Esophagus mucosa (tissue), 1 donor: ENCODE data around the gene MTHFR. TPM values are rescaled to one million over a fixed set of nuclear protein-coding genes. Genes with fewer than 3 reads are reported as not detected.

Source experiments
- ATAC-seq: fragments of 200-7000 bp; cut with Tn5 transposase; one replicate; pipeline ENCODE4 v1.9.1; 2020
- total RNA-seq: library from RNA; stranded (reverse); gene quantifications from one replicate; pipeline ENCODE4 v1.2.4, GENCODE V29; 2023
- donor health status: DM: yes; HTN: yes; CAD: no.

Gene MTHFR
- total RNA-seq, 1 donor from 2014 or later = 21.3 TPM

GRCh38 chr1:11780380-11781147, 25.2 kb downstream of the MTHFR start:
- ATAC-seq = no peak

GRCh38 chr1:11779715-11780379, 25.9 kb downstream of the MTHFR start:
- no peak for ATAC-seq

GRCh38 chr1:11778844-11779623, 26.7 kb downstream of the MTHFR start:
- ATAC-seq = no peak

DNA sequence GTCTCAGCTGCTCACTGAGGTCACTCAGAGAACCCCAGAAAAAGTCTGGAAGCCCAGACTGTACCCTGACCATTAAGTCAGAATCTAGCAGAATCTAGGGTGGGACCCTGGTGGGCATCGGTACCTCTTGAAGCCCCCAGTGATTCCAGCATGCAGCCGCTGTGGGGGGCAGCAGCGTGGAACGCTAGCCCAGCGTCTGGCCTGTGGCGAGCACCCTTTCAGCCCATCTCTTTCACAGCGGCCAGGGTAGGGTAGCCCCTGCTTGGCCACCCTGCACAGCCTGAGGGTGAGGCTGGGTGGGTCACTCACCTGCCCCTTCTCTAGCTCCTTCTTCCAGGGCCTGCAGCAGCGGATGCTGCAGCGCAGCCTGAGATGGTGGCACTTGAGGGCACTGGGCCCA, 27.4 kb downstream of the MTHFR start:
- ATAC-seq = no peak

- ATAC-seq = no peak
Observed at GRCh38 chr1:11777658-11778322, 28.0 kb downstream of the MTHFR start.

DNA sequence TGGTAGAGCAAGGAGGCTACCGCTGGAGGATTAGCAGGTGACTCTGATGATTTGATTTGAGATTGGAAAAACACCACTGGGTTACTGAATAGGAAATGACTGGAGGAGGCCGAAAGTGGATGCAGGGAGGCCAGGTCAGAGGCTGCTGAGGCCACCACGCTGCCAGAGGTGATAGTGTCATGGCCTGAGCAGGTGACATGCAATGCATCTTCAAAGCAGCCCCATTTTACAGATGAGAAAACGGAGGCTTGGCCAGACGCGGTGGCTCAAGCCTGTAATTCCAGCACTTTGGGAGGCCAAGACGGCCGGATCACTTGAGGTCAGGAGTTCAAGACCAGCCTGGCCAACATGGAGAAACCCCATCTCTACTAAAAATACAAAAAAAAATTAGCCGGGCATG, 31.0 kb downstream of the MTHFR start:
- ATAC-seq = no peak

GRCh38 chr1:11772458-11772857, 33.3 kb downstream of the MTHFR start:
- no peak for ATAC-seq

DNA sequence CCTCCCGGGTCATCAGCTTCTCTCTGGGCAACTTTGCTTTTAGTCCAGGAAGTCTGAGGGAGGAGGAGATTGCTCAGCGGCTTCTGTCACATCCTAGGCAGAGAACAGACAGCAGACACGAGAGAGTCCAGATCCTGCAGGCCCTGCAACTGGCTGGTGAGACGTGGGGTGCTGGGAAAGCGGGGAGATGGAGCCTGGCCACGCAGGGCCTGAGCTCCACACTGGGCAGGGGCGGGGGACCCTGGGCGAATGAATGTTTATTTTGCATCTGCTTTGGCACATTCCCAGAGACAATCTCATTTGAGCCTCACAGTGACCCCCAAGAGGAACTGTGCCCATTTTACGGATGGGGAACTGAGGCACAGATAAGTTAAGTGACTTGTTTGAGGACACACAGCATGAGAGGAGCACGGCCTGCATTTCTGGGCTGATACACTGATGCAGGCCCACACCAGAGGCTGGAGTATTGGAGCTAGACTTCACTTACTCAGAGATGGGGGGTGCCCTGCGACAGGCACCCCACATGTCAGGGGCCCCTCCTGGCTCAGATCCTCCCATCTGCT, 34.2 kb downstream of the MTHFR start:
- no peak for ATAC-seq

GRCh38 chr1:11770011-11770410, 35.8 kb downstream of the MTHFR start:
- no peak for ATAC-seq

GRCh38 chr1:11769274-11769673, 36.5 kb downstream of the MTHFR start:
- ATAC-seq = no peak

DNA sequence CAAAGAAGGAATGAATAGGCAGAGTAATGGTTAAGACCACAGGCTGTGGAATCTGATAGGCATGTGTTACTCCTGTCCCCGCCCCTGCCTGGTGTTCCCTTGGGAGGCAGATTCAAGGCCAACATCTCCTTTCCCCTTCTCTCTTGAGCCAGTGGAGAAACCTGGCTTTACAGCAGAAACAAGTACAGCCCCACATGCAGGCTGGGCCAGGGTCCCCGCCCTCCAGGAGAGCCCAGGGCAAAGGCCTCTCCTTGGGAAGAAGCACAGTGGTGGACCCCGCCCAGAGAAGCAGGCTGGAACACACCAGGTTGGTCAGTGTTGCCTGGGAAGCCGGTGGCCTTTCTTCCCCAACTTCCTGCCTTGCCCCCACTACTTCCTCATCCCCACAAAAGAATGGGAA, 36.9 kb downstream of the MTHFR start:
- ATAC-seq = no peak

DNA sequence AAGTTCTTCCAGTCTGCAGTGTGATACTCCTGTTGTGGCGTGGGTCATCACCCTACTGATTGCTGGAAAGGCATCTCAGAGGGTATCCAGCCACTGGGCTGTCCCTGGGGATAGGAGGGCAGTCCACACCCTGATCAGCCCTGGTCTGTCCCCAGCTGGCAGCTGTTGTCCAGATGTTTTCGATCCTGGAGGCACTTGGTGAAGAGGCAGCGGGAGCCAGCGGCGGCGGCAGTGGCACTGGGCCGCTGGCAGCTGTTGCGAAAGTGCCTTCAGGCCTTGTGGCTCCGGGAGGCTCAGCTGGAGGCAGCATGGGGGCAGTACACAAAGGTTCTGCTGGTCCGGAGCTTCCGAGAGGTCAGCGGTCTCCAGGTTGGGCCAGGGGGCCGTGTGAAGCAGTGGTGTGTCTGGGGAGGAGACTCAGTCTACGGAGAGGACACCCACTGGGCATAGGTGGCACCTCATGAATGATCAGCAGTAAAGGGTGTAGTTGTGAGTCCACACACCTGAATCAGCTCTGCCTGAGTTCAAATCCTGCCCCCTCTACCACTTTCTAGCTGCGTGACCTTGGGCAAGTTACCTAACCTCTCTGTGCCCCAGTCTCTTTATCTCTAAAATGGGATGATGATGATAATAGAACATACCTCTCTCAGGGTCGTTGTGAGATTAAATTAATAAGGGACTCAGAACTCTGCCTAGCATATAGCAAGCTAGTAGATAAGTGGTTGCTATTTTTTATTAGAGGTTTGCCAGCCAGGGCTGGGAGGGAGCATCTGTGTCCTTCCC, 37.7 kb downstream of the MTHFR start:
- ATAC-seq = no peak

GRCh38 chr1:11766429-11766776, 39.4 kb downstream of the MTHFR start:
- no peak for ATAC-seq

DNA sequence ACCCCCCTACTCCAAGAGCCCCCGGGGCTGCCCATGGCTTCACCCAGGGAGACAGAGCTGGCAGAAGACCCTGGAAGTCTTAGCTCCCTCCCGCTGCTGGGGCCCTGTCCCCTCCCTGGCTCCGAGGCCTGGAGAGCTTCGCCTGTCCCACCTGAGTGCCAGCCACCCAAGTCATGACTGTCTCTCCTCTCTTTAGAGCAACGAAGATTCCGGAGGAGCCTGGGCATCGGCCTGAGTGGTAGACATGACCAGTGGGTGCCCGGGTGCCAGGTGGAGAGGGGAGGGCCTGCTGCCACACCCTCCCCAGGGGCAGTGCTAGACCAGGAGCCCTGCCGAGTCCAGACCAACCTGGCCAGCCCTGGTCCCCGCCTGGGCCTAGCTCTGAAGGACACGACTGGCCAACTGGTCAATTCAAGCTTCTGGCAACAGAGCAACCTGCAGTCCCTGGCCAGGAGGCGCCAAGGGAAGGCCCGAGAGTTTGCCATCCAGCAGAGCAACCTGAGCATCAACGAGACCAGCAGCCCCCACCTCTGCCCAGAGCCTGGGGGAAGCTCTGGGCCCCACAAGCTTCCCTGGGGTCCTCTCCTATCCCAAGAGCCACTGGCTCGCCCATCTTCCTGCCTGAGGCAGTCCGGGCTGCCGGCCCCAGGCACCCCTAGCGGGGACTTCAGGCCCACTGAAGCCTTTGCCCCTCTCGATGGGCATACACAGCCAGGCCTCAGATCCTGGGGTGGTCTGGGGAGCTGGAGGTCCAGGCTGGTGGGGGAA, 39.9 kb downstream of the MTHFR start:
- peak; percentile 14 for ATAC-seq

DNA sequence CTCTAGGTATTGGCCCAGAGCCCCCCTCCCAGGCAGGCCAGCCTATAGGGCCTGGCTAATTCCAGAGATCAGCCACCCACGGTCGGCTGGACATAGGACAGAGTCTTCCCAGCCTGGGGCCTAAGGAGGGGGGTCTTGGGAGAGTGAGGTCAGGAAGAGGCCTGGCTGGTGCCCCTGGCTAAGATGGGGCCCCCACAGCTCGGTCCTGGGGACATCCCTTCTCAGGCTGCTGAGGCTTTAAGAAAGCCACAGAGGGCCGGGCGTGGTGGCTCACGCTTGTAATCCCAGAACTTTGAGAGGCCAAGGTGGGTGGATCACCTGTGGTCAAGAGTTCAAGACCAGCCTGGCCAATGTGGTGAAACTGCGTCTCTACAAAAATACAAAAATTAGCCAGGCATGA, 41.2 kb downstream of the MTHFR start:
- ATAC-seq = no peak

GRCh38 chr1:11764115-11764514, 41.6 kb downstream of the MTHFR start:
- ATAC-seq = no peak

DNA sequence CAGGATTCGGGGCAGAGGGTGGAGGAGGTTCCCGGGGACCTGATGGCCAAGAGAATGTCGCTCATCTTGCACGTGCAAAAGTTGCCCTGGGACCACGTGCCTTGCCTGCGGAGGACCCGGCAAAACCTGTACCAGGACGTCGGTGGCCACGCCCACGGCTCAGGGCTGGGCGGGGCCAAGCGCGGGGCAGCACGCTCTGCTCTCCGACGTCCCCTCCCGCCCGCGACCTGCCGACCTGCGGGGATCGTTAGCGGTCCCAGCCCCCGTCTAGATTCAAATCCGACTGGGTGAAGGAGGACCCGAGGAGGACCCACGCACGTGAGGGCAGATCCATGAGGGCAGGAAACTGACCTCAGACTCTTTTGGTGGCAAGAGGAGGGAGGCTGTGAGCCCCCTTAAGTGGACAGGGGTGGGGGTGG, 43.8 kb downstream of the MTHFR start, which contains the start of gene C1orf167:
Gene C1orf167 (plus strand): TSS at position 206 of the 419 bp plus-strand sequence. CDS start 2,208 bp downstream, outside the sequence.
- ATAC-seq = peak; percentile 45

DNA sequence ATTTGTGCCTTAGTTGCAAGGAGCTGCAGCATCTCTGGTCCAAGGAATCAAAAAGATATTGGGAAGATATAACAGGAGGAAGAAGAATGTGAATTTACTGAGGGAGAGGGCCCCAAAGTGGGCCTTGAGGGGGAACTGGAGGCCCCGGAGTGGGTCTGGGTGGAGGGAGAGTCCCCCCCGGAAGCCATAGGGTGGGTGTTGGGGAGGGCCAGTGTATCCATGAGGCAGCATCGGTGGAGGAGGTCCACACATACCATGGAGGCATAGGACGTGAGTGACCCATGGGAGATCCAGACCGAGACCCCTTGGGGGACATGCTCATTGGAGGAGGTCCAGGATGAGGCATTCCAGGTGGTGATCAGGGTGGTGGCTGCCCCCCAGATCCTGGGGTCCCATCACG, 44.5 kb downstream of the MTHFR start:
- ATAC-seq = no peak

DNA sequence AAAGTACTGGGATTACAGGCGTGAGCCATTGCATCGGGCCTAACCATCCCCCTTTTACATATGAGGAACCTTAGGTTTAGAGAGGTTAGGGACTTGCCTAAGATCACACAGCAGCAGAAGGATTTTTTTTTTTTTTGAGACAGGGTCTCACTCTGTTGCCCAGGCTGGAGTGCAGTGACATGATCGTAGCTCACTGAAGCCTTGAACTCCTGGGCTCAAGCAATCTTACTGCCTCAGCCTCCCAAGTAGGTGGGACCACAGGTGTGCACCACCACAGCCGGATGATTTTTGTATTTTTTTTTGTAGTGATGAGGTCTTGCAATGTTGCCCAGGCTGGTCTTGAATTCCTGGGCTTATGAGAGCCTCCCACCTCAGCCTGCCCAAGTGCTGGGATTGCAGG, 46.0 kb downstream of the MTHFR start:
- no peak for ATAC-seq

GRCh38 chr1:11757047-11757446, 48.7 kb downstream of the MTHFR start:
- no peak for ATAC-seq
